ENCODE measurements around the gene IL17RD. TPM values are rescaled to one million over a fixed set of nuclear protein-coding genes. Genes with fewer than 3 reads are reported as not detected.

Gene IL17RD
- total RNA-seq, 1 experiment from 2014 or later: 1.3 TPM

DNA sequence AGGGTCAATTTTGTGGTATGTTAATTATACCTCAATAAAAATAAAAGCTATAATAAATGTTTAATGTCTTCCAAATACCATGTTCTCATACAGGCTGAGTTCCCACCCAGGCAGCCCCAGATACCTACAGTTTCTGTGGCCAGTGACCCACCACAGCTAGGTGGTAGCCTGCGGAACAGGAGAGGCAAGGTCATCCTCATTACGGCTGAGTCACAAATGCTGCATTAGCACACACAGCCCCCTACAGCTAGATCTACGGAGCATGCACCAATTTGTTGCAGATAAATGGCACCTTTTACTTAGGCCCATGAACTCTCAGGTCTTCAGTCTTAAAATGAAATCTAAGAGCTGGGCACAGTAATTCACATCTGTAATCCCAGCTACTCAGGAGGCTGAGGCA lies 99.6 kb downstream of the IL17RD start:
- Histone ChIP-seq H3K36me3 (ENCODE audit: insufficient read depth, low read length, poor library complexity, severe bottlenecking) (no peaks in the 10 kb centered on the region), H3K4me1 (ENCODE audit: insufficient read depth, low read length, poor library complexity, severe bottlenecking) (no peaks in the 10 kb centered on the region), H3K27me3 (replicated peaks; ENCODE audit: insufficient read depth, low read depth, low read length, poor library complexity) (no peaks in the 10 kb centered on the region), H3K27ac (ENCODE audit: low read depth, low read length, poor library complexity, severe bottlenecking) (no peak overlapping the region), H3K4me3 (ENCODE audit: low read depth, low read length, poor library complexity, severe bottlenecking) (no peak overlapping the region), H3K9me3 (ENCODE audit: low read depth, low read length, poor library complexity, severe bottlenecking) (no peaks in the 10 kb centered on the region)
- intact Hi-C loops (cut with micrococcal nuclease; ENCODE audit: unreplicated experiment): no loop called here
- BruUV-seq (replicated peaks): no TSS peak
- POLR2A ChIA-PET (ENCODE audit: low non-redundant PET): no interaction called here
- no peak for TF ChIP-seq CTCF (conservative IDR thresholded peaks at IDR 0.05; ENCODE audit: low read depth, low read length)
- no peak for TF ChIP-seq EZH2 (IDR thresholded peaks at IDR 0.05; ENCODE audit: borderline replicate concordance, low read depth, low read length, poor library complexity, severe bottlenecking)
- CTCF ChIA-PET: no interaction called here
- DNase-seq (ENCODE audit: low spot score): no peak

DNA sequence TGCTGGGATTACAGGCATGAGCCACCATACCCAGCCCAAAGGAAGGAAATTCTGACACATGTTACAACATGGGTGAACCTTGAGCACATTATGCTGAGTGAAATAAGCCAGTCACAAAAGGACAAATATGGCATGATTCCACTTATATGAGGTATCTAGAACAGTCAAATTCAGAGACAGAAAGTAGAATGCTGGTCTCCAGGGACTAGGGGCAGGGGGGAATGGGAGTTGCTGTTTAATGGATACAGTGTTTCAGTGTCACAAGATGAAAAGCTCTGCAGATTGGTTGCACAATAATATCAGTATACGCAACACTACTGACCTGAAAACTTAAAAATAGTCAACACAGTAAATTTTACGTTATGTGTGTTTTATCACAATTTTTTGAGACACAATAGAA lies 100.6 kb downstream of the IL17RD start:
- Histone ChIP-seq H3K27me3 (replicated peaks; ENCODE audit: insufficient read depth, low read depth, low read length, poor library complexity) (no peaks in the 10 kb centered on the region), H3K4me1 (ENCODE audit: insufficient read depth, low read length, poor library complexity, severe bottlenecking) (no peaks in the 10 kb centered on the region), H3K36me3 (ENCODE audit: insufficient read depth, low read length, poor library complexity, severe bottlenecking) (no peaks in the 10 kb centered on the region), H3K27ac (ENCODE audit: low read depth, low read length, poor library complexity, severe bottlenecking) (no peak overlapping the region), H3K4me3 (ENCODE audit: low read depth, low read length, poor library complexity, severe bottlenecking) (no peak overlapping the region), H3K9me3 (ENCODE audit: low read depth, low read length, poor library complexity, severe bottlenecking) (no peaks in the 10 kb centered on the region)
- BruUV-seq (replicated peaks): no TSS peak
- ChIA-PET POLR2A (ENCODE audit: low non-redundant PET) (no interaction called here), CTCF (no interaction called here)
- no peak for DNase-seq (ENCODE audit: low spot score)
- intact Hi-C loops (cut with micrococcal nuclease; ENCODE audit: unreplicated experiment): no loop called here
- TF ChIP-seq EZH2 (IDR thresholded peaks at IDR 0.05; ENCODE audit: borderline replicate concordance, low read depth, low read length, poor library complexity, severe bottlenecking) (no peak), CTCF (conservative IDR thresholded peaks at IDR 0.05; ENCODE audit: low read depth, low read length) (no peak)

- no peak for DNase-seq (ENCODE audit: low spot score)
- H3K4me1 ChIP-seq (ENCODE audit: insufficient read depth, low read length, poor library complexity, severe bottlenecking): no peaks in the 10 kb centered on the region
- ChIA-PET POLR2A (ENCODE audit: low non-redundant PET) (no interaction called here), CTCF (no interaction called here)
- TF ChIP-seq CTCF (conservative IDR thresholded peaks at IDR 0.05; ENCODE audit: low read depth, low read length) (no peak), EZH2 (IDR thresholded peaks at IDR 0.05; ENCODE audit: borderline replicate concordance, low read depth, low read length, poor library complexity, severe bottlenecking) (no peak)
- intact Hi-C loops (cut with micrococcal nuclease; ENCODE audit: unreplicated experiment): no loop called here
- no peaks in the 10 kb centered on the region for H3K27me3 ChIP-seq (replicated peaks; ENCODE audit: insufficient read depth, low read depth, low read length, poor library complexity)
- H3K27ac ChIP-seq (ENCODE audit: low read depth, low read length, poor library complexity, severe bottlenecking): no peak overlapping the region
- H3K9me3 ChIP-seq (ENCODE audit: low read depth, low read length, poor library complexity, severe bottlenecking): no peaks in the 10 kb centered on the region
- H3K36me3 ChIP-seq (ENCODE audit: insufficient read depth, low read length, poor library complexity, severe bottlenecking): no peaks in the 10 kb centered on the region
- H3K4me3 ChIP-seq (ENCODE audit: low read depth, low read length, poor library complexity, severe bottlenecking): no peak overlapping the region
- BruUV-seq (replicated peaks): no TSS peak
Measured at GRCh38 chr3:57064001-57064400, 101.2 kb downstream of the IL17RD start.
